CD4-positive, alpha-beta memory T cell (primary cell): ENCODE results near the gene SLC37A1. TPM values are rescaled to one million over a fixed set of nuclear protein-coding genes. Genes with fewer than 3 reads are reported as not detected.
A peak's percentile ranks its signal among the peaks of the same experiment; 100 is the strongest.

ENCODE experiments used
- CTCF ChIA-PET: fragments of 350-600 bp; sonication (Branson Sonifier 250); formaldehyde crosslinking; loops from one replicate; lab custom pipeline; 2021; ENCODE audit warnings: inconsistent platforms; ENCODE audit not compliant: partially characterized antibody; lab: Charles Lee
- POLR2A ChIA-PET: fragments of 350-600 bp; sonication (Branson Sonifier 250); formaldehyde crosslinking; loops from one replicate; lab custom pipeline; 2021; ENCODE audit not compliant: partially characterized antibody; lab: Charles Lee
- DNase-seq, 5 donors: peaks; one replicate each; pipeline versions ENCODE4 v3.0.0 to v3.0.0-alpha.2; 2020 to 2022; ENCODE audit warnings: mixed read lengths in 1 of 5
- H3K27ac ChIP-seq: one replicate; pipeline ENCODE4 v1.7.0; 2013; ENCODE audit warnings: low read depth, low read length
- H3K27me3 ChIP-seq: 2 replicates; pipeline ENCODE4 v1.7.0; 2013; ENCODE audit warnings: mild to moderate bottlenecking, low read length, moderate library complexity; ENCODE audit not compliant: insufficient read depth
- H3K36me3 ChIP-seq: 2 replicates; pipeline ENCODE4 v1.7.0; 2013; ENCODE audit warnings: mild to moderate bottlenecking, low read length, moderate library complexity; ENCODE audit not compliant: insufficient read depth
- H3K4me1 ChIP-seq: 2 replicates; pipeline ENCODE4 v1.7.0; 2013; ENCODE audit warnings: mild to moderate bottlenecking, low read length, moderate library complexity; ENCODE audit not compliant: insufficient read depth
- H3K4me3 ChIP-seq, 2 donors: one replicate each; pipeline ENCODE4 v1.7.0; 2013; ENCODE audit warnings: low read length in 2 of 2, mild to moderate bottlenecking in 1 of 2
- H3K9me3 ChIP-seq, 2 donors: one replicate each; pipeline ENCODE4 v1.7.0; 2013; ENCODE audit warnings: low read length in 2 of 2, control low read depth in 1 of 2; ENCODE audit not compliant: control insufficient read depth in 1 of 2
- H3K27ac Mint-ChIP-seq, 7 donors: one replicate each; pipeline ENCODE4 v1.8.0; 2020 to 2021; ENCODE audit warnings: mixed read lengths in 7 of 7, mild to moderate bottlenecking in 6 of 7, inconsistent platforms in 3 of 7, moderate library complexity in 3 of 7
- H3K27me3 Mint-ChIP-seq, 2 donors: one replicate each; pipeline ENCODE4 v1.8.0; 2020 to 2021; ENCODE audit warnings: mixed read lengths in 2 of 2
- H3K36me3 Mint-ChIP-seq, 2 donors: one replicate each; pipeline ENCODE4 v1.8.0; 2020 to 2021; ENCODE audit warnings: mixed read lengths in 2 of 2, inconsistent platforms in 1 of 2, mild to moderate bottlenecking in 1 of 2
- H3K4me1 Mint-ChIP-seq, 4 donors: one replicate each; pipeline ENCODE4 v1.8.0; 2020 to 2021; ENCODE audit warnings: mixed read lengths in 4 of 4, mild to moderate bottlenecking in 1 of 4
- H3K4me3 Mint-ChIP-seq, 8 donors: one replicate each; pipeline ENCODE4 v1.8.0; 2020 to 2021; ENCODE audit warnings: mixed read lengths in 8 of 8, mild to moderate bottlenecking in 7 of 8, moderate library complexity in 6 of 8, inconsistent platforms in 3 of 8
- H3K9me3 Mint-ChIP-seq, 8 donors: one replicate each; pipeline ENCODE4 v1.8.0; 2020 to 2021; ENCODE audit warnings: mixed read lengths in 8 of 8, mild to moderate bottlenecking in 5 of 8, inconsistent platforms in 3 of 8, moderate library complexity in 1 of 8
- intact Hi-C: fragments of 100-400 bp; cut with micrococcal nuclease; formaldehyde crosslinking; loops from one replicate; pipeline ENCODE4 v1.15.1; 2023
- polyA plus RNA-seq, 2 donors: library from polyadenylated mRNA; unstranded; fragments of 300-500 nt; fragmentation: Illumina TruSeq; gene quantifications; one replicate each; pipeline ENCODE4 v1.2.3, GENCODE V29; 2021
- total RNA-seq, 2 experiments: library from RNA; stranded (reverse); gene quantifications; one replicate each; pipeline ENCODE4 v1.2.3, GENCODE V29; 2021

Gene SLC37A1
- total and polyA plus RNA-seq, 4 experiments from 2014 or later: 4.7 to 18.5 (median 12.6) TPM

GRCh38 chr21:42541618-42542017 is 28.0 kb downstream of the SLC37A1 start:
- no peak overlapping the region for H3K27ac Mint-ChIP-seq
- intact Hi-C loops: no loop called here

GRCh38 chr21:42542196-42542595 is 28.5 kb downstream of the SLC37A1 start:
- Histone ChIP-seq H3K27me3 (no peaks in the 10 kb centered on the region), H3K9me3 (no peaks in the 10 kb centered on the region), H3K27ac (no peak overlapping the region), H3K36me3 (peaks cover 7% of the 10 kb centered on the region), H3K4me3 (no peak overlapping the region), H3K4me1 (peaks cover 6% of the 10 kb centered on the region)
- Mint-ChIP-seq H3K36me3 (peaks cover 45 to 66% of the 10 kb centered on the region in 2 donors), H3K27ac (no peak overlapping the region), H3K9me3 (no peaks in the 10 kb centered on the region), H3K27me3 (no peaks in the 10 kb centered on the region), H3K4me1 (peaks cover 0 to 14% (median 8%) of the 10 kb centered on the region in 4 donors), H3K4me3 (no peak overlapping the region)
- CTCF ChIA-PET: no interaction called here
- POLR2A ChIA-PET: no interaction called here
- DNase-seq: no peak
- intact Hi-C loops: no loop called here

More at GRCh38 chr21:42541618-42542017, 28.0 kb downstream of the SLC37A1 start:
- POLR2A ChIA-PET: no interaction called here
- Histone ChIP-seq H3K9me3 (no peaks in the 10 kb centered on the region), H3K4me3 (no peak overlapping the region), H3K36me3 (peaks cover 13% of the 10 kb centered on the region), H3K4me1 (peaks cover 6% of the 10 kb centered on the region), H3K27me3 (no peaks in the 10 kb centered on the region), H3K27ac (no peak overlapping the region)
- no peaks in the 10 kb centered on the region for H3K27me3 Mint-ChIP-seq
- H3K36me3 Mint-ChIP-seq: peaks cover 45 to 64% of the 10 kb centered on the region in 2 donors
- peaks cover 0 to 14% (median 8%) of the 10 kb centered on the region in 4 donors for H3K4me1 Mint-ChIP-seq
- no peaks in the 10 kb centered on the region for H3K9me3 Mint-ChIP-seq
- DNase-seq: no peak
- H3K4me3 Mint-ChIP-seq: no peak overlapping the region
- CTCF ChIA-PET: no interaction called here

GRCh38 chr21:42542596-42542995 is 28.9 kb downstream of the SLC37A1 start:
- Mint-ChIP-seq H3K27me3 (no peaks in the 10 kb centered on the region), H3K4me1 (peaks cover 0 to 14% (median 8%) of the 10 kb centered on the region in 4 donors), H3K36me3 (peaks cover 45 to 66% of the 10 kb centered on the region in 2 donors), H3K4me3 (no peak overlapping the region), H3K9me3 (no peaks in the 10 kb centered on the region), H3K27ac (no peak overlapping the region)
- no peak for DNase-seq
- Histone ChIP-seq H3K4me3 (no peak overlapping the region), H3K4me1 (peaks cover 6% of the 10 kb centered on the region), H3K36me3 (peaks cover 7% of the 10 kb centered on the region), H3K27me3 (no peaks in the 10 kb centered on the region), H3K27ac (no peak overlapping the region), H3K9me3 (no peaks in the 10 kb centered on the region)
- intact Hi-C loops: no loop called here
- POLR2A ChIA-PET: interaction anchor here (0.6 to 1.1 kb wide), 2 partner anchors 8 to 29 kb away, joined by 4 read pairs; partner anchors contain the start of gene SLC37A1
- CTCF ChIA-PET: no interaction called here

DNA sequence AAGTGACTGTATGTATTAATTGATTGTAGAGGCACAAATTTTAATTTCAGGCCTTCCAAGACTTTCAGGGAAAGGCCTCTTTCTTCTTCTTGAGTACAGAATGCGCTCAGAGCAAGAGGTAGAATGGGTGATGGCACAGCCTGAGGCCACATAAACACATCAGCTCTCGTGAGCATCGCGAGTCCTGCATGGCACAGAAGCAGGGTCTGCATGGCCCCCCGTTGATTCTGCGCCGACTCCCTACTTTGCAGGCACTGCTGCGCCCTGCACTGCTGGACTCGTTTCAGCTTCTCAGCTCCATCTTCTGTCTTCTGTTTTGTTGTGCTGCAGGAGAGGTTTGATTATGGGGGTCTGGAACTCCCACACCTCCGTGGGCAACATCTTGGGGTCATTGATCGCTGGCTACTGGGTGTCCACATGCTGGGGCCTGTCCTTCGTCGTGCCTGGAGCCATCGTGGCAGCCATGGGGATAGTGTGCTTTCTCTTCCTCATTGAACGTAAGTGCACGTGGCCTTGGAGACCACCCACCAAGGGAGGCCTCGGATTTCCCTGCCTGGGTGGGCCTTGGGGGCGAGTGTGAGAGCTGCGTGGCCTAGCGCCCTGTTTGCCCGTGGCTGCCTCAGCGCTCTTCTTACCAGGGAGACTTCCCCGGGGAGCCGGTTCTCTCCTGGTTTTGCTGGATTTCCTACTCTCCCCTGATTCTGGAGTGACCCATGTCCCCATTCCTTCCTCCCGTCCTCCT is 29.6 kb downstream of the SLC37A1 start:
- no peaks in the 10 kb centered on the region for H3K27me3 Mint-ChIP-seq
- H3K4me1 Mint-ChIP-seq: peaks cover 0 to 12% (median 6%) of the 10 kb centered on the region in 4 donors
- no peak overlapping the region for H3K4me3 ChIP-seq
- H3K27ac ChIP-seq: no peak overlapping the region
- ChIA-PET CTCF (no interaction called here), POLR2A (interaction anchor here (0.6 to 1.1 kb wide), 2 partner anchors 9 to 30 kb away, joined by 4 read pairs; partner anchors contain the start of gene SLC37A1)
- H3K9me3 ChIP-seq: no peaks in the 10 kb centered on the region
- intact Hi-C loops: no loop called here
- H3K27ac Mint-ChIP-seq: no peak overlapping the region
- peaks cover 6% of the 10 kb centered on the region for H3K4me1 ChIP-seq
- DNase-seq: no peak
- H3K4me3 Mint-ChIP-seq: no peak overlapping the region
- H3K27me3 ChIP-seq: no peaks in the 10 kb centered on the region
- H3K36me3 Mint-ChIP-seq: peaks cover 52 to 71% of the 10 kb centered on the region in 2 donors
- no peaks in the 10 kb centered on the region for H3K9me3 Mint-ChIP-seq
- peaks cover 11% of the 10 kb centered on the region for H3K36me3 ChIP-seq

DNA sequence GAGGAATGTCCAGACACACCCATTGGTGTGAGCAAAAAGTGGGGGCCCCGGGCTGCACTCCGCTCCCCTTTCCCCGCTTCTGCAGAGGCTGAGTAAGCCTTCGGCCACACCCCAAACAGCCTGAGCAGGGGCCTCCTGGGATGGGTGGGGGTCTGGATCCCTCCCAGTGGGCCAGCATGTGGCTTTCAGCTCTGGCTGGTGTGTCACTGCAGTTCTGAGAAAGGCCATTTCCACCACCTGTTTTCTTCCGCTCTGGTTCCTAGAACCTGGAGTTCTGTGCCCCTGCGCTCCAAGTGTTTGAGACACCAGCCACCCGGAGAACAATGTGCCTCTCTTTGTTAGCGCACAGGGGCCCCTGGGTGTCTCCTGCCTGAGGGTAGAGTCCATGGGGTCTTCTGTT is 30.9 kb downstream of the SLC37A1 start:
- peaks cover 14% of the 10 kb centered on the region for H3K36me3 ChIP-seq
- CTCF ChIA-PET: no interaction called here

DNA sequence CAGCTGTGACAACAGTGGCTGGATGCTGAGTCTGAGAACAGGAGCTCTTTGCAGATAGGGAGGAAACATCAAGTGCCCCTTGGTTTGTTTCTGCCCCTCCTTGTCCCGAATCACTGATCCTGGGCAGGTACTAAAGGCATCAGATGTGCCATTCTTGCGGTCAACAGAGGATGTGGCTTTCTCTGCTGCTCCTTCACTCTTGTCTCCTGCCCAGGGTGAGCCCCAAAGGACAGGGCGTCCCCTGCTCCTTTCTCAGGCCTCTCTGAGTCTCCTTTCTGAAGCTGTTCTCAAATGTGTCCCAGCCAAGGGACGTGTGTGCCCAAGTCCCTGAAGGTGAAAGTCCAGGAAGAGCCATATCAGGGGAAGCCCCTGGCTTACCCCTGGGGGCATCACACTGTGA is 31.7 kb downstream of the SLC37A1 start:
- Histone ChIP-seq H3K36me3 (peaks cover 14% of the 10 kb centered on the region), H3K4me3 (no peak overlapping the region), H3K4me1 (peaks cover 6% of the 10 kb centered on the region), H3K27ac (no peak overlapping the region), H3K27me3 (no peaks in the 10 kb centered on the region), H3K9me3 (no peaks in the 10 kb centered on the region)
- Mint-ChIP-seq H3K4me1 (peaks cover 0 to 8% (median 5%) of the 10 kb centered on the region in 4 donors), H3K36me3 (peaks cover 56 to 72% of the 10 kb centered on the region in 2 donors), H3K9me3 (no peaks in the 10 kb centered on the region), H3K27me3 (no peaks in the 10 kb centered on the region), H3K27ac (no peak overlapping the region), H3K4me3 (no peak overlapping the region)
- intact Hi-C loops: no loop called here
- DNase-seq: no peak
- POLR2A ChIA-PET: no interaction called here
- CTCF ChIA-PET: no interaction called here

More for the DNA sequence above, 30.9 kb downstream of the SLC37A1 start:
- intact Hi-C loops: no loop called here
- no peaks in the 10 kb centered on the region for H3K27me3 Mint-ChIP-seq
- DNase-seq: no peak
- peaks cover 6% of the 10 kb centered on the region for H3K4me1 ChIP-seq
- no peaks in the 10 kb centered on the region for H3K27me3 ChIP-seq
- H3K9me3 Mint-ChIP-seq: no peaks in the 10 kb centered on the region
- peaks cover 56 to 75% of the 10 kb centered on the region in 2 donors for H3K36me3 Mint-ChIP-seq
- H3K27ac Mint-ChIP-seq: peak overlapping the region in 1 of 7 donors; percentile 58
- no peak overlapping the region for H3K4me3 ChIP-seq
- no peak overlapping the region for H3K27ac ChIP-seq
- H3K9me3 ChIP-seq: no peaks in the 10 kb centered on the region
- POLR2A ChIA-PET: no interaction called here
- H3K4me3 Mint-ChIP-seq: no peak overlapping the region
- H3K4me1 Mint-ChIP-seq: peaks cover 0 to 12% (median 5%) of the 10 kb centered on the region in 4 donors

- Histone ChIP-seq H3K27ac (no peak overlapping the region), H3K36me3 (peaks cover 14% of the 10 kb centered on the region), H3K27me3 (no peaks in the 10 kb centered on the region), H3K4me3 (no peak overlapping the region), H3K4me1 (peaks cover 6% of the 10 kb centered on the region), H3K9me3 (no peaks in the 10 kb centered on the region)
- ChIA-PET CTCF (no interaction called here), POLR2A (no interaction called here)
- Mint-ChIP-seq H3K9me3 (no peaks in the 10 kb centered on the region), H3K4me1 (peaks cover 0 to 8% (median 5%) of the 10 kb centered on the region in 4 donors), H3K27ac (no peak overlapping the region), H3K27me3 (no peaks in the 10 kb centered on the region), H3K4me3 (no peak overlapping the region), H3K36me3 (peaks cover 53 to 69% of the 10 kb centered on the region in 2 donors)
- intact Hi-C loops: no loop called here
- DNase-seq: no peak
These were observed 32.1 kb downstream of the SLC37A1 start for GRCh38 chr21:42545745-42546144.
